Liver (tissue), 9 donors: ENCODE results near the gene C10orf67. TPM values are rescaled to one million over a fixed set of nuclear protein-coding genes. Genes with fewer than 3 reads are reported as not detected.

Experiments used
- DNase-seq: peaks from one replicate; pipeline ENCODE4 v3.0.0-alpha.2; 2017; ENCODE audit warnings: low spot score
- H3K27ac ChIP-seq, 2 donors: one replicate each; pipeline ENCODE4 v1.7.0; 2013; ENCODE audit warnings: inconsistent platforms in 2 of 2, low read length in 2 of 2, control low read depth in 1 of 2, low read depth in 1 of 2, mild to moderate bottlenecking in 1 of 2
- H3K27me3 ChIP-seq, 4 donors: one replicate each; pipeline versions ENCODE4 v1.6.1 to v1.7.0; 2013; ENCODE audit warnings: low read length in 3 of 4, inconsistent platforms in 1 of 4, mild to moderate bottlenecking in 1 of 4, moderate library complexity in 1 of 4; ENCODE audit not compliant: control insufficient read depth in 4 of 4, insufficient read depth in 4 of 4
- H3K36me3 ChIP-seq, 4 donors: one replicate each; pipeline versions ENCODE4 v1.6.1 to v1.7.0; 2013; ENCODE audit warnings: low read length in 3 of 4, mild to moderate bottlenecking in 3 of 4, low read depth in 1 of 4, moderate library complexity in 1 of 4; ENCODE audit not compliant: control insufficient read depth in 4 of 4, insufficient read depth in 3 of 4
- H3K4me1 ChIP-seq, 4 donors: one replicate each; pipeline versions ENCODE4 v1.6.1 to v1.7.0; 2013; ENCODE audit warnings: low read length in 3 of 4, mild to moderate bottlenecking in 3 of 4, moderate library complexity in 1 of 4; ENCODE audit not compliant: control insufficient read depth in 4 of 4, insufficient read depth in 4 of 4
- H3K4me3 ChIP-seq, 3 donors: one replicate each; pipeline versions ENCODE4 v1.6.1 to v1.7.0; 2013; ENCODE audit warnings: low read length in 3 of 3, control low read depth in 1 of 3, low read depth in 1 of 3, mild to moderate bottlenecking in 1 of 3
- H3K9ac ChIP-seq, 2 donors: one replicate each; pipeline ENCODE4 v1.7.0; 2013; ENCODE audit warnings: low read length in 2 of 2, mild to moderate bottlenecking in 2 of 2, moderate library complexity in 2 of 2, control low read depth in 1 of 2, low read depth in 1 of 2
- H3K9me3 ChIP-seq, 4 donors: one replicate each; pipeline versions ENCODE4 v1.6.1 to v1.7.0; 2013; ENCODE audit warnings: low read length in 3 of 4; ENCODE audit not compliant: control insufficient read depth in 4 of 4
- EGR1 ChIP-seq, 2 donors: IDR thresholded peaks; 2 replicates each; pipeline ENCODE4 v1.6.1; 2016 to 2018; ENCODE audit warnings: antibody characterized with exemption in 2 of 2, low read depth in 2 of 2
- FOXA1 ChIP-seq: IDR thresholded peaks from 2 replicates; pipeline ENCODE4 v1.6.1; 2016; ENCODE audit warnings: antibody characterized with exemption
- FOXA2 ChIP-seq: IDR thresholded peaks from 2 replicates; pipeline ENCODE4 v1.6.1; 2016; ENCODE audit warnings: antibody characterized with exemption
- GABPA ChIP-seq, 2 donors: IDR thresholded peaks in 1 of 2; conservative IDR thresholded peaks in 1 of 2; 2 replicates each; pipeline ENCODE4 v1.6.1; 2016; ENCODE audit warnings: antibody characterized with exemption in 2 of 2, mild to moderate bottlenecking in 1 of 2, moderate library complexity in 1 of 2
- HNF4A ChIP-seq, 2 donors: conservative IDR thresholded peaks; 2 replicates each; pipeline ENCODE4 v1.6.1; 2016; ENCODE audit warnings: antibody characterized with exemption in 2 of 2, mild to moderate bottlenecking in 2 of 2
- HNF4G ChIP-seq: IDR thresholded peaks from 2 replicates; pipeline ENCODE4 v1.6.1; 2016; ENCODE audit warnings: antibody characterized with exemption
- JUND ChIP-seq, 2 donors: IDR thresholded peaks; 2 replicates each; pipeline ENCODE4 v1.6.1; 2016; ENCODE audit warnings: antibody characterized with exemption in 2 of 2
- NR2F2 ChIP-seq: IDR thresholded peaks from 2 replicates; pipeline ENCODE4 v1.6.1; 2016; ENCODE audit warnings: antibody characterized with exemption
- RAD21 ChIP-seq, 2 donors: IDR thresholded peaks; 2 replicates each; pipeline ENCODE4 v1.6.1; 2016; ENCODE audit warnings: antibody characterized with exemption in 2 of 2, mild to moderate bottlenecking in 2 of 2
- RXRA ChIP-seq, 2 donors: IDR thresholded peaks; 2 replicates each; pipeline ENCODE4 v1.6.1; 2017 to 2018; ENCODE audit warnings: antibody characterized with exemption in 2 of 2, mild to moderate bottlenecking in 1 of 2
- SP1 ChIP-seq: IDR thresholded peaks from 2 replicates; pipeline ENCODE4 v1.6.1; 2018; ENCODE audit warnings: antibody characterized with exemption, mild to moderate bottlenecking
- TAF1 ChIP-seq: conservative IDR thresholded peaks from 2 replicates; pipeline ENCODE4 v1.6.1; 2016; ENCODE audit warnings: antibody characterized with exemption, mild to moderate bottlenecking
- YY1 ChIP-seq: IDR thresholded peaks from 2 replicates; pipeline ENCODE4 v1.6.1; 2016; ENCODE audit warnings: antibody characterized with exemption, mild to moderate bottlenecking
- WGBS: extraction: QIAGEN DNeasy Blood & Tissue Kit; methylation state at CpG from one replicate; pipeline ENCODE4 v1.1.7; 2013; 5-methylcytosine and 5-hydroxymethylcytosine counted together
- polyA plus RNA-seq, 2 donors: library from polyadenylated mRNA; stranded (reverse) in 1 of 2; unstranded in 1 of 2; fragments of 200-250 nt in 1 of 2; fragments of >200 nt in 1 of 2; fragmentation: Nextera tagmentation in 1 of 2; extraction: Ambion mirVana in 1 of 2; gene quantifications; one replicate each; pipeline versions ENCODE4 v1.2.1 to v1.2.3, GENCODE V29; 2013 to 2015
- total RNA-seq, 2 donors: library from RNA; depleted of rRNA; stranded (reverse); fragments of >200 nt; gene quantifications; one replicate each; pipeline ENCODE4 v1.2.3, GENCODE V29; 2014
- TF ChIP-seq, protein P1 (sequence below): IDR thresholded peaks from 2 replicates; pipeline ENCODE4 v1.6.1; 2016; ENCODE audit warnings: antibody characterized with exemption
- TF ChIP-seq, protein P2 (sequence below): IDR thresholded peaks from 2 replicates; pipeline ENCODE4 v1.6.1; 2016; ENCODE audit warnings: antibody characterized with exemption, mild to moderate bottlenecking
- TF ChIP-seq, protein P3 (sequence below): IDR thresholded peaks from 2 replicates; pipeline ENCODE4 v1.6.1; 2016; ENCODE audit warnings: antibody characterized with exemption
- TF ChIP-seq, protein P4 (sequence below): fragments of 150-350 bp; IDR thresholded peaks from 2 replicates; pipeline ENCODE4 v1.5.1; 2017; ENCODE audit warnings: improper control_type of control experiment, low read depth, low read length; ENCODE audit not compliant: missing input control
- donor health status: healthy.
- donor health status: healthy.
- donor health status: healthy.
- donor health status: healthy.
- donor health status: healthy.

The C10orf67 gene
- total and polyA plus RNA-seq, 4 donors, result 0.02 TPM; not detected in 3

DNA sequence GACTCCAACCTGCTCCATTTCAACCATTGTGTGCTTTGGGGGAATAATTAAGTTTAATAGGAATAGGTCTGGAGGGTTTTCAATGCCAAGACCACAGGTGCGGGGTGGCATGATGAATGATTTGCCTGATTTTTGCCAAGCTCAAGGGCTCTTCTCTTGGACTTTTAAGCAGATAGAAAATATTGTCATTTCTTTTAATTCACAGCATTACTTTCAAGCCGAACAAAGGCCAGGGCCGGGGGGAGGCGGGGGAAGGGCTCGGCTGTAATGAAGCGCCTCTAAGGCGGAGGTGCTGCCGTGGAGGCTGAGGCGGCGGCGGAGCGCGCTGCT is 146.0 kb downstream of the C10orf67 start:
- Histone ChIP-seq H3K4me3 (no peak overlapping the region), H3K27me3 (peaks cover 8 to 21% (median 12%) of the 10 kb centered on the region in 4 donors)
- 4% methylated on average over 13 of the region's 13 CpGs for WGBS

DNA sequence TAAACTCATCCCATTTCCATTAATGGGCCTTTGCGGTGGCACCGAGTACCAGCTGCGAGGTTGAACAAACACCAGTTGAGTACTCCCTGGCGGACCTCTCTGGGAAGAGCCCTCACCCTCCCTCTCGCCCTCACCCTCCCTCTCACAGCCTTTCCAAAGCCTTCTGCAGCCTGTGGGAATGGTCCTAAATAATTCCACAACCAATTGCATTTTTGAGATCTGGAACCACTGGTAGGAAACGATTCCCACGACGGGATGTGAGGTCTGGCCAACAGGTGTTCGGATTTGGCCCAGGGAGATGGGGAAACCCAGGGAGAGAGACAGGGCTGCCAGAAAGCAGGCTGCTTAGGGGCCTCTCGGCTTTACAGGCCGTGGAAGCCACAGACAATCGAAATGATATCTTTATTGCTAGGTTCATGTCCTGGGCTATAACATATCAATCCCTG is 147.2 kb downstream of the C10orf67 start:
- no peaks in the 10 kb centered on the region for H3K9me3 ChIP-seq

More for the DNA sequence above, 146.0 kb downstream of the C10orf67 start:
- H3K9me3 ChIP-seq, result no peaks in the 10 kb centered on the region
- H3K9ac ChIP-seq, result no peak overlapping the region
- TF ChIP-seq YY1, result no peak
- no peak for TF ChIP-seq SP1
- TF ChIP-seq GABPA (IDR thresholded peaks at IDR 0.05 in 1 of 2, conservative IDR thresholded peaks at IDR 0.05 in 1 of 2), result no peak
- no peak for TF ChIP-seq TAF1
- TF ChIP-seq HNF4G, result no peak
- TF ChIP-seq, protein P1, sequence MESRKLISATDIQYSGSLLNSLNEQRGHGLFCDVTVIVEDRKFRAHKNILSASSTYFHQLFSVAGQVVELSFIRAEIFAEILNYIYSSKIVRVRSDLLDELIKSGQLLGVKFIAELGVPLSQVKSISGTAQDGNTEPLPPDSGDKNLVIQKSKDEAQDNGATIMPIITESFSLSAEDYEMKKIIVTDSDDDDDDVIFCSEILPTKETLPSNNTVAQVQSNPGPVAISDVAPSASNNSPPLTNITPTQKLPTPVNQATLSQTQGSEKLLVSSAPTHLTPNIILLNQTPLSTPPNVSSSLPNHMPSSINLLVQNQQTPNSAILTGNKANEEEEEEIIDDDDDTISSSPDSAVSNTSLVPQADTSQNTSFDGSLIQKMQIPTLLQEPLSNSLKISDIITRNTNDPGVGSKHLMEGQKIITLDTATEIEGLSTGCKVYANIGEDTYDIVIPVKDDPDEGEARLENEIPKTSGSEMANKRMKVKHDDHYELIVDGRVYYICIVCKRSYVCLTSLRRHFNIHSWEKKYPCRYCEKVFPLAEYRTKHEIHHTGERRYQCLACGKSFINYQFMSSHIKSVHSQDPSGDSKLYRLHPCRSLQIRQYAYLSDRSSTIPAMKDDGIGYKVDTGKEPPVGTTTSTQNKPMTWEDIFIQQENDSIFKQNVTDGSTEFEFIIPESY, result no peak
- TF ChIP-seq FOXA2, result no peak
- no peak for DNase-seq
- no peak overlapping the region for H3K27ac ChIP-seq
- H3K4me1 ChIP-seq, result peaks cover 0 to 7% (median 2%) of the 10 kb centered on the region in 4 donors
- no peaks in the 10 kb centered on the region for H3K36me3 ChIP-seq

More for the DNA sequence above, 147.2 kb downstream of the C10orf67 start:
- Histone ChIP-seq H3K9ac (no peak overlapping the region), H3K27me3 (peaks cover 9 to 21% (median 12%) of the 10 kb centered on the region in 4 donors), H3K4me1 (peaks cover under 1 to 16% (median 8%) of the 10 kb centered on the region in 4 donors), H3K27ac (no peak overlapping the region), H3K36me3 (no peaks in the 10 kb centered on the region), H3K4me3 (no peak overlapping the region)
- TF ChIP-seq GABPA (IDR thresholded peaks at IDR 0.05 in 1 of 2, conservative IDR thresholded peaks at IDR 0.05 in 1 of 2) (no peak), HNF4A (conservative IDR thresholded peaks at IDR 0.05) (no peak), JUND (IDR thresholded peaks at IDR 0.05) (no peak), RXRA (IDR thresholded peaks at IDR 0.05) (no peak), EGR1 (IDR thresholded peaks at IDR 0.05; ENCODE audit: low read depth in 2 of 2) (no peak), RAD21 (IDR thresholded peaks at IDR 0.05) (no peak), FOXA1 (no peak), NR2F2 (no peak), YY1 (no peak), TAF1 (no peak), HNF4G (no peak), SP1 (no peak)
- TF ChIP-seq, protein P2, sequence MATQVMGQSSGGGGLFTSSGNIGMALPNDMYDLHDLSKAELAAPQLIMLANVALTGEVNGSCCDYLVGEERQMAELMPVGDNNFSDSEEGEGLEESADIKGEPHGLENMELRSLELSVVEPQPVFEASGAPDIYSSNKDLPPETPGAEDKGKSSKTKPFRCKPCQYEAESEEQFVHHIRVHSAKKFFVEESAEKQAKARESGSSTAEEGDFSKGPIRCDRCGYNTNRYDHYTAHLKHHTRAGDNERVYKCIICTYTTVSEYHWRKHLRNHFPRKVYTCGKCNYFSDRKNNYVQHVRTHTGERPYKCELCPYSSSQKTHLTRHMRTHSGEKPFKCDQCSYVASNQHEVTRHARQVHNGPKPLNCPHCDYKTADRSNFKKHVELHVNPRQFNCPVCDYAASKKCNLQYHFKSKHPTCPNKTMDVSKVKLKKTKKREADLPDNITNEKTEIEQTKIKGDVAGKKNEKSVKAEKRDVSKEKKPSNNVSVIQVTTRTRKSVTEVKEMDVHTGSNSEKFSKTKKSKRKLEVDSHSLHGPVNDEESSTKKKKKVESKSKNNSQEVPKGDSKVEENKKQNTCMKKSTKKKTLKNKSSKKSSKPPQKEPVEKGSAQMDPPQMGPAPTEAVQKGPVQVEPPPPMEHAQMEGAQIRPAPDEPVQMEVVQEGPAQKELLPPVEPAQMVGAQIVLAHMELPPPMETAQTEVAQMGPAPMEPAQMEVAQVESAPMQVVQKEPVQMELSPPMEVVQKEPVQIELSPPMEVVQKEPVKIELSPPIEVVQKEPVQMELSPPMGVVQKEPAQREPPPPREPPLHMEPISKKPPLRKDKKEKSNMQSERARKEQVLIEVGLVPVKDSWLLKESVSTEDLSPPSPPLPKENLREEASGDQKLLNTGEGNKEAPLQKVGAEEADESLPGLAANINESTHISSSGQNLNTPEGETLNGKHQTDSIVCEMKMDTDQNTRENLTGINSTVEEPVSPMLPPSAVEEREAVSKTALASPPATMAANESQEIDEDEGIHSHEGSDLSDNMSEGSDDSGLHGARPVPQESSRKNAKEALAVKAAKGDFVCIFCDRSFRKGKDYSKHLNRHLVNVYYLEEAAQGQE, result no peak
- TF ChIP-seq, protein P3, sequence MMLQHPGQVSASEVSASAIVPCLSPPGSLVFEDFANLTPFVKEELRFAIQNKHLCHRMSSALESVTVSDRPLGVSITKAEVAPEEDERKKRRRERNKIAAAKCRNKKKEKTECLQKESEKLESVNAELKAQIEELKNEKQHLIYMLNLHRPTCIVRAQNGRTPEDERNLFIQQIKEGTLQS, result no peak
- TF ChIP-seq, protein P1, result no peak
- TF ChIP-seq, protein P4, sequence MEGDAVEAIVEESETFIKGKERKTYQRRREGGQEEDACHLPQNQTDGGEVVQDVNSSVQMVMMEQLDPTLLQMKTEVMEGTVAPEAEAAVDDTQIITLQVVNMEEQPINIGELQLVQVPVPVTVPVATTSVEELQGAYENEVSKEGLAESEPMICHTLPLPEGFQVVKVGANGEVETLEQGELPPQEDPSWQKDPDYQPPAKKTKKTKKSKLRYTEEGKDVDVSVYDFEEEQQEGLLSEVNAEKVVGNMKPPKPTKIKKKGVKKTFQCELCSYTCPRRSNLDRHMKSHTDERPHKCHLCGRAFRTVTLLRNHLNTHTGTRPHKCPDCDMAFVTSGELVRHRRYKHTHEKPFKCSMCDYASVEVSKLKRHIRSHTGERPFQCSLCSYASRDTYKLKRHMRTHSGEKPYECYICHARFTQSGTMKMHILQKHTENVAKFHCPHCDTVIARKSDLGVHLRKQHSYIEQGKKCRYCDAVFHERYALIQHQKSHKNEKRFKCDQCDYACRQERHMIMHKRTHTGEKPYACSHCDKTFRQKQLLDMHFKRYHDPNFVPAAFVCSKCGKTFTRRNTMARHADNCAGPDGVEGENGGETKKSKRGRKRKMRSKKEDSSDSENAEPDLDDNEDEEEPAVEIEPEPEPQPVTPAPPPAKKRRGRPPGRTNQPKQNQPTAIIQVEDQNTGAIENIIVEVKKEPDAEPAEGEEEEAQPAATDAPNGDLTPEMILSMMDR, result no peak
- DNase-seq, result no peak
- WGBS, result 6% methylated on average over 12 of the region's 12 CpGs
